ES-I3 (cell line): ENCODE data around the gene CCDC154.
A peak's percentile ranks its signal among the peaks of the same experiment; 100 is the strongest.

ENCODE experiments used
- H3K36me3 ChIP-seq: 2 replicates; pipeline ENCODE4 v1.6.1; 2013; ENCODE audit warnings: mild to moderate bottlenecking, low read length, control low read depth, moderate library complexity; ENCODE audit not compliant: insufficient read depth
- H3K4me1 ChIP-seq: 2 replicates; pipeline ENCODE4 v1.6.1; 2013; ENCODE audit warnings: mild to moderate bottlenecking, control low read depth, low read length; ENCODE audit not compliant: insufficient read depth
- H3K9ac ChIP-seq: 2 replicates; pipeline ENCODE4 v1.6.1; 2013; ENCODE audit warnings: low read depth, mild to moderate bottlenecking, low read length, moderate library complexity
- H3K9me3 ChIP-seq: 2 replicates; pipeline ENCODE4 v1.6.1; 2013; ENCODE audit warnings: mild to moderate bottlenecking, low read length, moderate library complexity; ENCODE audit not compliant: control insufficient read depth, insufficient read depth

The CCDC154 gene

GRCh38 chr16:1414532-1415260 lies 29.7 kb downstream of the CCDC154 start, which contains the start of gene UNKL:
TSS of gene UNKL (minus strand) at chr16:1414704. CDS start at chr16:1414691, 13 bp downstream.
- no peaks in the 10 kb centered on the region for H3K9me3 ChIP-seq
- no peaks in the 10 kb centered on the region for H3K4me1 ChIP-seq
- H3K36me3 ChIP-seq: no peaks in the 10 kb centered on the region
- peak within 1 kb of the TSS; percentile 60 for H3K9ac ChIP-seq

- Histone ChIP-seq H3K9me3 (no peaks in the 10 kb centered on the region), H3K36me3 (no peaks in the 10 kb centered on the region), H3K9ac (peak overlapping the region; percentile 60), H3K4me1 (no peaks in the 10 kb centered on the region)
These were observed 30.4 kb downstream of the CCDC154 start for GRCh38 chr16:1413684-1414531.

- H3K9me3 ChIP-seq: no peaks in the 10 kb centered on the region
- no peaks in the 10 kb centered on the region for H3K4me1 ChIP-seq
- no peaks in the 10 kb centered on the region for H3K36me3 ChIP-seq
- no peak overlapping the region for H3K9ac ChIP-seq
These were observed 31.5 kb downstream of the CCDC154 start for GRCh38 chr16:1412847-1413246.

GRCh38 chr16:1408171-1408837 lies 36.1 kb downstream of the CCDC154 start:
- no peaks in the 10 kb centered on the region for H3K9me3 ChIP-seq
- H3K4me1 ChIP-seq: no peaks in the 10 kb centered on the region

GRCh38 chr16:1407753-1408152 lies 36.6 kb downstream of the CCDC154 start:
- H3K9me3 ChIP-seq: no peaks in the 10 kb centered on the region
- H3K36me3 ChIP-seq: no peaks in the 10 kb centered on the region
- H3K4me1 ChIP-seq: no peaks in the 10 kb centered on the region
- peak overlapping the region; percentile 61; the same call in 1 of the 2 replicates for H3K9ac ChIP-seq

More at GRCh38 chr16:1408171-1408837, 36.1 kb downstream of the CCDC154 start:
- H3K36me3 ChIP-seq: no peaks in the 10 kb centered on the region
- peak overlapping the region; percentile 61; the same call in 1 of the 2 replicates for H3K9ac ChIP-seq

- Histone ChIP-seq H3K36me3 (no peaks in the 10 kb centered on the region), H3K9me3 (no peaks in the 10 kb centered on the region), H3K4me1 (no peaks in the 10 kb centered on the region), H3K9ac (no peak overlapping the region)
These were observed 40.6 kb downstream of the CCDC154 start for GRCh38 chr16:1403733-1404132.

GRCh38 chr16:1403036-1403435 lies 41.3 kb downstream of the CCDC154 start:
- Histone ChIP-seq H3K36me3 (no peaks in the 10 kb centered on the region), H3K9ac (no peak overlapping the region), H3K9me3 (no peaks in the 10 kb centered on the region), H3K4me1 (no peaks in the 10 kb centered on the region)

GRCh38 chr16:1401758-1402154 lies 42.6 kb downstream of the CCDC154 start:
- no peaks in the 10 kb centered on the region for H3K36me3 ChIP-seq
- H3K4me1 ChIP-seq: no peaks in the 10 kb centered on the region
- H3K9ac ChIP-seq: no peak overlapping the region
- no peaks in the 10 kb centered on the region for H3K9me3 ChIP-seq

GRCh38 chr16:1401061-1401757 lies 43.1 kb downstream of the CCDC154 start:
- Histone ChIP-seq H3K9me3 (no peaks in the 10 kb centered on the region), H3K4me1 (no peaks in the 10 kb centered on the region), H3K9ac (no peak overlapping the region), H3K36me3 (no peaks in the 10 kb centered on the region)

GRCh38 chr16:1398826-1399581 lies 45.4 kb downstream of the CCDC154 start:
- no peaks in the 10 kb centered on the region for H3K4me1 ChIP-seq
- no peaks in the 10 kb centered on the region for H3K9me3 ChIP-seq
- no peaks in the 10 kb centered on the region for H3K36me3 ChIP-seq
- H3K9ac ChIP-seq: no peak overlapping the region

- Histone ChIP-seq H3K9me3 (no peaks in the 10 kb centered on the region), H3K36me3 (no peaks in the 10 kb centered on the region), H3K9ac (no peak overlapping the region), H3K4me1 (no peaks in the 10 kb centered on the region)
These were observed 46.0 kb downstream of the CCDC154 start for GRCh38 chr16:1398351-1398750.

- no peaks in the 10 kb centered on the region for H3K4me1 ChIP-seq
- H3K9ac ChIP-seq: no peak overlapping the region
- H3K9me3 ChIP-seq: no peaks in the 10 kb centered on the region
- no peaks in the 10 kb centered on the region for H3K36me3 ChIP-seq
These were observed 46.6 kb downstream of the CCDC154 start for GRCh38 chr16:1397779-1398178.

- Histone ChIP-seq H3K4me1 (no peaks in the 10 kb centered on the region), H3K9me3 (no peaks in the 10 kb centered on the region), H3K36me3 (no peaks in the 10 kb centered on the region), H3K9ac (no peak overlapping the region)
These were observed 48.8 kb downstream of the CCDC154 start for GRCh38 chr16:1395444-1396031.
